GF-D8 (cell line): ENCODE results near the gene ZIC2.

Experiments used
- DNase-seq: peaks from one replicate; lab custom pipeline; 2025; lab: John Stamatoyannopoulos, UW

Gene ZIC2

GRCh38 chr13:99959540-99960230 lies 21.9 kb upstream of the ZIC2 start:
- no peak for DNase-seq

GRCh38 chr13:99960663-99961311 lies 20.8 kb upstream of the ZIC2 start:
- no peak for DNase-seq

GRCh38 chr13:99961636-99962035 lies 19.9 kb upstream of the ZIC2 start:
- no peak for DNase-seq

- DNase-seq, result no peak
Measured at GRCh38 chr13:99962242-99962641, 19.3 kb upstream of the ZIC2 start.

GRCh38 chr13:99963816-99964339 lies 17.7 kb upstream of the ZIC2 start:
- DNase-seq, result no peak

- no peak for DNase-seq
Measured at GRCh38 chr13:99965329-99966000, 16.1 kb upstream of the ZIC2 start.

- no peak for DNase-seq
Measured at GRCh38 chr13:99966064-99966805, 15.3 kb upstream of the ZIC2 start.

- DNase-seq, result no peak
Measured at GRCh38 chr13:99967498-99967868, 14.1 kb upstream of the ZIC2 start.

GRCh38 chr13:99967869-99968520 lies 13.6 kb upstream of the ZIC2 start:
- no peak for DNase-seq

GRCh38 chr13:99968521-99969452 lies 12.8 kb upstream of the ZIC2 start:
- DNase-seq, result no peak

GRCh38 chr13:99969453-99969918 lies 12.1 kb upstream of the ZIC2 start:
- no peak for DNase-seq

GRCh38 chr13:99969919-99970650 lies 11.5 kb upstream of the ZIC2 start:
- DNase-seq, result no peak

- no peak for DNase-seq
Measured at GRCh38 chr13:99970651-99971575, 10.7 kb upstream of the ZIC2 start.

- DNase-seq, result no peak
Measured at GRCh38 chr13:99971576-99972189, 9.9 kb upstream of the ZIC2 start, which contains the start of gene ZIC5. ZIC5 (minus strand) TSS chr13:99971767; CDS start chr13:99971603, 164 bp downstream.

GRCh38 chr13:99972190-99972731 lies 9.3 kb upstream of the ZIC2 start:
- no peak for DNase-seq

- no peak for DNase-seq
Measured at GRCh38 chr13:99973163-99973807, 8.3 kb upstream of the ZIC2 start.

GRCh38 chr13:99973808-99974185 lies 7.8 kb upstream of the ZIC2 start:
- no peak for DNase-seq
